Mucosa of descending colon (tissue), 3 donors: Measurements from ENCODE around the gene MISP. TPM values are rescaled to one million over a fixed set of nuclear protein-coding genes. Genes with fewer than 3 reads are reported as not detected.

ENCODE experiments used
- ATAC-seq: fragments of 200-7000 bp; cut with Tn5 transposase; one replicate; pipeline ENCODE4 v1.9.1; 2020; ENCODE audit warnings: mild to moderate bottlenecking, moderate library complexity
- DNase-seq, 3 donors: peaks; one replicate each; pipeline ENCODE4 v3.0.0-alpha.2; 2020
- H3K36me3 ChIP-seq: fragments of 200-600 bp; one replicate; pipeline ENCODE4 v1.8.0; 2021; ENCODE audit warnings: low read depth, mild to moderate bottlenecking
- H3K4me1 ChIP-seq: fragments of 200-600 bp; one replicate; pipeline ENCODE4 v1.8.0; 2021; ENCODE audit warnings: low read depth, mild to moderate bottlenecking
- H3K4me3 ChIP-seq: fragments of 200-600 bp; one replicate; pipeline ENCODE4 v1.8.0; 2021; ENCODE audit warnings: mild to moderate bottlenecking
- H3K9me3 ChIP-seq: fragments of 200-600 bp; one replicate; pipeline ENCODE4 v1.8.0; 2021; ENCODE audit warnings: mild to moderate bottlenecking
- CTCF ChIP-seq: fragments of 200-600 bp; IDR thresholded peaks from one replicate; pipeline ENCODE4 v1.8.0; 2022; ENCODE audit warnings: antibody characterized with exemption, mild to moderate bottlenecking
- intact Hi-C, 2 donors: fragments of 100-400 bp; cut with DNase I in 1 of 2; cut with micrococcal nuclease in 1 of 2; formaldehyde crosslinking; loops; one replicate each; pipeline versions ENCODE4 v1.11.0 to v1.11.1; 2022; cut with DNase I, micrococcal nuclease
- total RNA-seq, 3 donors: library from RNA; stranded (reverse); fragmentation: NEBNext Ultra II Directional in 2 of 3; extraction: Animal tissue kit (Norgen Biotek cat#: 25700) in 2 of 3; gene quantifications; one replicate each; pipeline versions ENCODE4 v1.2.1 to v1.2.4, GENCODE V29; 2021 to 2023
- donor health status: DM: no; HTN: no; CAD: no; lungs with moderate emphysema.
- donor health status: DM: no; HTN: no; CAD: no.
- donor health status: DM: no; HTN: yes; CAD: no.

The MISP gene
- total RNA-seq, 3 donors from 2014 or later, result 184 to 443 (median 361) TPM

DNA sequence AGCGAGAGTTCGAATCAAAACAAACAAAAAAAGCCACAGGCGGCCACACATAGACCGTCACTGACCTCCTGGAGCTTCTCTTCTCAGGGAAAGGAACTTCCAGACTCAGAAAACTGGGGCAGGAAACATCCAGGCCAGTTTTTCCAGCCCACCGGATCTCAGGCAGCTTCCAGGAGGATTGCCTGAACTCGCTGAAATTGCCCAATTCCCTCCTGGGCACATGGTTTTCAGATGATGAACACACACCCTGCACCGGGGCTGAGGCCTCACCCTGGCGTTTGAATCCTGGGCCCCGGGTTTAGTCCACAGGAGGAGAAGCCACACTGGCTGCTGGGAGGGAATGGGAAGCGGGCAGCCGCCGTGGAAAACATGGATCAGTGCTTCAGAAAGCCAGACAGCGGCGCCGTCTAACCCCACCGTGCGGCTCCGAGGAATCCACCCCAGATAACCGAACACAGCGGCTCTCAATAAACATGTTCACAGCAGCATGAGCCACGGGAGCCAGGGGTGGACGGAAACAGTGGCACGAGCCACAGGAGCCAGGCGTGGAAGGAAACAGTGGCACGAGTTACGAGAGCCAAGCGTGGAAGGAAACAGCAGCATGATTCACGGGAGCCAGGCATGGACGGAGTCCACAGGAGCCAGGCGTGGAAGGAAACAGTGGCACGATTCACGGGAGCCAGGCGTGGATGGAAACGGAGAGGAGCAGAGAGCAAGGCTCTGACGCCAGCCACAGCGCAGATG lies 28.2 kb downstream of the MISP start:
- ATAC-seq (peak; percentile 44), DNase-seq (peak in 1 of 3 donors; percentile 28)
- peaks cover 8% of the 10 kb centered on the region for H3K4me1 ChIP-seq
- TF ChIP-seq CTCF, result no peak
- H3K9me3 ChIP-seq, result no peaks in the 10 kb centered on the region
- H3K4me3 ChIP-seq, result no peak overlapping the region
- H3K36me3 ChIP-seq, result no peaks in the 10 kb centered on the region
- intact Hi-C loops, result no loop called here

GRCh38 chr19:780935-781334 lies 30.0 kb downstream of the MISP start:
- Histone ChIP-seq H3K4me3 (no peak overlapping the region), H3K9me3 (no peaks in the 10 kb centered on the region), H3K4me1 (peaks cover 8% of the 10 kb centered on the region), H3K36me3 (no peaks in the 10 kb centered on the region)
- DNase-seq (no peak), ATAC-seq (no peak)
- no peak for TF ChIP-seq CTCF
- intact Hi-C loops, result no loop called here

DNA sequence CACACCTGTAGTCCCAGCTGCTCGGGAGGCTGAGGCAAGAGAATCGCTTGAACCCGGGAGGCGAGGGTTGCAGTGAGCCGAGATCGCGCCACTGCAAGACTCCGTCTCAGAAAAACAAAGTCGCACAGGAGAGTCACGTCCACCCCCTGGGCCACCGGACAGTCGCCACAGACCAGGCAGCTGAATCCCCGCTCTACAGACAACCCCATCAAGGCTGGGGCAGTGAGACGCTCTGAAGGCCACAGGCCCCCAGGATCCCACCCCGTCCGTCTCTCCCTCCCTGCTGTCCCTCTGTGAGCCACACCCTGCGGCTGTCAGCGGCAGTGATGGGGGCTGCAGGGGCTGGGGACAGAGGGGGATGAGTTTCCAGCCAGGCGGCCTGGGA lies 30.9 kb downstream of the MISP start:
- intact Hi-C loops, result no loop called here
- DNase-seq (no peak), ATAC-seq (no peak)
- H3K9me3 ChIP-seq, result no peaks in the 10 kb centered on the region
- TF ChIP-seq CTCF, result no peak
- no peak overlapping the region for H3K4me3 ChIP-seq
- H3K4me1 ChIP-seq, result peaks cover 8% of the 10 kb centered on the region
- H3K36me3 ChIP-seq, result no peaks in the 10 kb centered on the region

GRCh38 chr19:782185-782877 lies 31.4 kb downstream of the MISP start:
- Histone ChIP-seq H3K36me3 (no peaks in the 10 kb centered on the region), H3K9me3 (no peaks in the 10 kb centered on the region), H3K4me3 (no peak overlapping the region), H3K4me1 (peaks cover 8% of the 10 kb centered on the region)
- DNase-seq (peak in 1 of 3 donors; percentile 29), ATAC-seq (peak; percentile 78)
- intact Hi-C loops, result no loop called here
- TF ChIP-seq CTCF, result no peak

DNA sequence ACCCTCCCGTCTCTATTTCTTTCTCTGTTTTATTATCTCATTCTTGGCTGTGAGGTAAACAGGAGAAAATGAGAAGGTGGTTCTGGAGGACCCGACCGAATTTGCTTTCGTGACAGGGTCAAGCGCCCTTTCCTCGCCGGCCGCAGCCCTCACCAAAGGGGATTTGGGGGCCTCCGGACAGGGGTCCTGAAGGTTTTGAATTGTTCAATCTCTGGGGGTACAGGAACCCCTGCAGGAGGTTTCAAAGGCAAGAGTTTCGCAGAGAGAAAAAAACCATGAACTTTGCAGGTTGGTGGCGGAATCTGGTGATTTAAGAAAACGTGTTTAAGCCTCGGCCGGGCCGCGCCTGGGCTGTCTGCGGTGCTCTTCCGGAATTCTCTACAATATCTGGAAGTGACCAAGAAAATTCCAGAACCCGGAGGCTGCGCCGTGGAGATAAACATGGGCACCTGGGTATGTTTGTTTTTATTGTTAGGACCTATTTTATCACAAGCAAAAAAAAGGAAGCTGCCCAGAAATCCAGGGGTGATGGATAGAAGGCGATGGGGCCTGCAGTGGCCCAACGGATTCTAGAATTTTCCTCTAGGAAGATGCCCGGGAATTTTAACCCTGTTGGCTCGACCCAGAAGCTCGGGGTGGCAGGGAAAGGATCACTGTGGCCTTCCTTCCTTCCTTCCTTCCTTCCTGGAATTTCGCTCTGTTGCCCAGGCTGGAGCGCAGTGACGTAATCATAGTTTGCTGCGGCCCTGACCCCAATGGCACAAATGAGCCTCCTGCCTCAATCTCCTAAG lies 32.2 kb downstream of the MISP start:
- ATAC-seq (no peak), DNase-seq (no peak)
- Histone ChIP-seq H3K4me3 (no peak overlapping the region), H3K4me1 (peaks cover 8% of the 10 kb centered on the region), H3K9me3 (no peaks in the 10 kb centered on the region), H3K36me3 (no peaks in the 10 kb centered on the region)
- no peak for TF ChIP-seq CTCF
- intact Hi-C loops, result no loop called here
